Right cardiac atrium (tissue), 5 donors: ENCODE data around the gene GPR18. TPM values are rescaled to one million over a fixed set of nuclear protein-coding genes. Genes with fewer than 3 reads are reported as not detected.
"Not testable (repeated sequence)": the region's sequence is repeated elsewhere in the genome, so short reads cannot be mapped to it uniquely, and the experiment has no call there.

Experiments
- ATAC-seq, 2 donors: fragments of 200-7000 bp; cut with Tn5 transposase; one replicate each; pipeline versions ENCODE4 v1.8.0 to v1.9.1; 2020; ENCODE audit warnings: moderate library complexity in 2 of 2, mild to moderate bottlenecking in 1 of 2
- DNase-seq, 3 donors: peaks; one replicate each; pipeline ENCODE4 v3.0.0-alpha.2; 2020
- H3K27ac ChIP-seq: one replicate; pipeline ENCODE4 v1.5.1; 2013; ENCODE audit warnings: mild to moderate bottlenecking, low read length, control low read depth, moderate library complexity
- H3K27me3 ChIP-seq: one replicate; pipeline ENCODE4 v1.6.1; 2013; ENCODE audit not compliant: control insufficient read depth, insufficient read depth
- H3K4me1 ChIP-seq: one replicate; pipeline ENCODE4 v1.6.1; 2013; ENCODE audit warnings: low read length; ENCODE audit not compliant: control insufficient read depth, insufficient read depth
- H3K4me3 ChIP-seq: one replicate; pipeline ENCODE4 v1.5.1; 2013; ENCODE audit warnings: low read length, control low read depth
- H3K9me3 ChIP-seq: one replicate; pipeline ENCODE4 v1.6.1; 2013; ENCODE audit warnings: low read length; ENCODE audit not compliant: control insufficient read depth
- WGBS: extraction: QIAGEN DNeasy Blood & Tissue Kit; methylation state at CpG from one replicate; pipeline ENCODE4 v1.1.7; 2013; 5-methylcytosine and 5-hydroxymethylcytosine counted together
- intact Hi-C, 4 donors: fragments of 100-400 bp; cut with DNase I; formaldehyde crosslinking; loops; one replicate each; pipeline versions ENCODE4 v1.11.0 to v1.14.0; 2022 to 2023
- polyA plus RNA-seq: library from polyadenylated mRNA; stranded (reverse); fragments of 200-250 nt; gene quantifications from one replicate; pipeline ENCODE4 v1.2.3, GENCODE V29; 2013
- total RNA-seq, 4 donors: library from RNA; stranded (reverse); fragmentation: NEBNext Ultra II Directional; extraction: Animal tissue kit (Norgen Biotek cat#: 25700); gene quantifications; one replicate each; pipeline ENCODE4 v1.2.1, GENCODE V29; 2021
- donor health status: healthy with polysubstance abuse.
- donor health status: DM: no; HTN: yes; CAD: no.
- donor health status: DM: no; HTN: no; CAD: no.
- donor health status: DM: no; HTN: yes; CAD: no; lungs with severe emphysema.
- donor health status: DM: yes; HTN: yes; CAD: no.

Gene GPR18
- total and polyA plus RNA-seq, 5 donors, result 0.21 to 0.37 TPM; not detected in 3

DNA sequence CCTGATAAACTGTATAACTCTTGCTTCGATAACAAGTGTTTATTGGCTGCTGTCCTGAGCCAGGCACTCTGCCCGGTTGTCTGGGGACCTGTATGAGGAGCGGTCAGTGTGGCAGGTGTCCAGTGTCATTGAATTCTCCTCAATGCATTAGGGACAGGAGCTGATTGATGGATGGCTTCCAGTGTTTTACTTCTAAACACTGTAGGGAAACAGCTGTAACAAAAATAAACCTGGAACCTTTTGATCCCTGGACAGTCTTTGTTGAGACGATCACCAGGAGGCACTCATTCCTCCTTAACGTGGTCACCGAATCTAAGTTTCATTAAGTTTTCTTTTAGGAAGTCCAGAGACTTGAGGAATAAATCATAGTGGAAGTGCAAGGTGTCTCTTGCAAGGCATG, 39.6 kb downstream of the GPR18 start:
- WGBS, result 17% methylated on average over 6 of the region's 6 CpGs
- intact Hi-C loops, result no loop called here
- peak; percentile 75 to 86 for ATAC-seq

DNA sequence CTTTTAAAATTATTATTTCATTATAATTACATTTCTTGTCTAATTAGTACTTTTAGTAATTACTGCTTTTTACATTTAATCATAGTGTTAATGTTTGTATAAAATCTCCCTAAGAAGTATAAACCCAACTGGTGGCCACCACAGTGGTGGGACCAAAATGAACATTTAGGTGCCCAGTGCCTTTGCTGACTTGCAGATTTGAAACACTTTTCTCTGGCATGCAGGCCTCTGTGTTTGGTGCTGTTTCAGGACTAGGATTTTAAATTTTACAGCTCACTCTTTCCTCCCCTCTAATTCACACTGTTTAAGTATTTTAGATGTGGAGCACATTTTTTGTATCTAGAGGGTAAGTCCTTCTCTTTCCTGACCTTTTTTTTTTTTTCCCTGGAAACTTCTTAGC, 40.1 kb downstream of the GPR18 start:
- Histone ChIP-seq H3K27ac (peak overlapping the region; percentile 76), H3K4me3 (no peak overlapping the region), H3K27me3 (no peaks in the 10 kb centered on the region), H3K9me3 (no peaks in the 10 kb centered on the region), H3K4me1 (peaks cover 18% of the 10 kb centered on the region)
- ATAC-seq (peak; percentile 8 to 19), DNase-seq (no peak)
- intact Hi-C loops, result no loop called here

More for the DNA sequence above, 39.6 kb downstream of the GPR18 start:
- H3K27ac ChIP-seq, result peak overlapping the region; percentile 15
- peak; percentile 63 to 90 (median 86) for DNase-seq
- H3K4me3 ChIP-seq, result no peak overlapping the region
- no peaks in the 10 kb centered on the region for H3K27me3 ChIP-seq
- H3K4me1 ChIP-seq, result peaks cover 18% of the 10 kb centered on the region
- no peaks in the 10 kb centered on the region for H3K9me3 ChIP-seq

DNA sequence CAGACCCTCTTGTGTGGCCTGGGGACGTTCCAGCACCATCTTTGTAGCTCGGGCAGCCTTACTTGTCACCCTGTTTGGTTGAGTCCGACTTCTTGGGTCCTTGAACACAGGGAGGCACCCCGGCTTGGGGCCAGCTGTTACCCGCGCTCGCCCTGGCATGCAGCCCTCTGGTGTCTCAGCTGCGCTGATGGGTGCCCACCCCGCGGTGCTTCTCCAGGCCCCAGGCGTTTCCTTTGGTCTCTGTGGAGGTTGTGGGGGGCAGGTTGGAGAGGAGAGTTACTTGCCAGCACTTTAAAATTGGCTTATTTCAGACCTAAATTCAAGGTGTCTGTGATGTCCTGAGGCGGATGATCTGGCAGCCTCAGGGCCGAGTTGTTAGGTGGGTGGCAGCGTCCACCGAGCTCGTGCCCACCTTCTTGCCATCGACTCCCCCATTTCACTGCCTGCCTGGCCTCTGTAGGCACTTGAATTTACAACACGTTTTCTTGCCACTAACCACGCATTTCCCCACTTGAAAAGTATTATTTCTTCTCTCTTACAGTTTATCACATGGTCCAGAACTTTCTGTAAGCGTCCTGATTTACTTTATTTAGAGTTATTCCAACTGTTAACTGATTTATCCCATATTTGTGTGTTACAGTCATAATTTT, 40.6 kb downstream of the GPR18 start:
- Histone ChIP-seq H3K4me1 (peaks cover 18% of the 10 kb centered on the region), H3K4me3 (no peak overlapping the region), H3K9me3 (no peaks in the 10 kb centered on the region), H3K27ac (no peak overlapping the region), H3K27me3 (no peaks in the 10 kb centered on the region)
- DNase-seq (peak in 2 of 3 donors; percentile 51 to 62), ATAC-seq (peak; percentile 28 to 47)
- intact Hi-C loops, result no loop called here
- 68% methylated on average over 20 of the region's 20 CpGs for WGBS

DNA sequence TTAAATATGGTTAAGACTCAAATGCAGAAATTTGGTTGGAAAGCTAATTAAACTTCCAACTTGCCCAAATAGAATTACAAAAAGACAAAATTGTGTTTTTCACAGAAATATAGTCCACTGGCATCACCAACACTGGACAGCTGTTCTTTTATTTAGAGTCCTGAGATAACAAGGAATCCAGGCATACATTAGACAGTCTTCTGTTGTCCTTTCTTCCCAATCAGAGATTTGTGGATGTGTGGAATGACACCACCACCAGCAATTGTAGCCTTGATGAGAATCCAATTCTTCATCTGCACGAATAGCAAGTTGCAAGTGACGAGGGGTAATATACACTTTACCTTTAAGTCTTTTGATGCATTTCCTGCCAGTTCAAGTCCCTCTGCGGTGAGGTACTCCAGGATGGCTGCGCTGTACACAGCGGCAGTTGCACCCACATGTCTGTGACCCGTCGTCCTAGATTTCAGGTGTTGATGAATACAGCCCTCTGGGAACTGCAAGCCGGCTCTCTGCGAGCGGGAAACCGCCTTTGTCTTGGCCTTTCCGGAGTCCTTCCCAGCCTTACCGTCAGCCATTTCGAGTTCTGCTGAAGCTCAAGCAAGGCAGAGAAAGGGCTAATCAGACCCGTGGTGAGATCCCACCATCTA, 42.9 kb downstream of the GPR18 start:
- DNase-seq (no peak), ATAC-seq (peak in 1 of 2 donors; percentile 33)
- no peak overlapping the region for H3K4me3 ChIP-seq
- WGBS, result 74% methylated on average over 15 of the region's 15 CpGs
- H3K4me1 ChIP-seq, result peaks cover 14% of the 10 kb centered on the region
- no peaks in the 10 kb centered on the region for H3K9me3 ChIP-seq
- peak overlapping the region; percentile 3 for H3K27ac ChIP-seq
- intact Hi-C loops, result no loop called here
- H3K27me3 ChIP-seq, result no peaks in the 10 kb centered on the region

DNA sequence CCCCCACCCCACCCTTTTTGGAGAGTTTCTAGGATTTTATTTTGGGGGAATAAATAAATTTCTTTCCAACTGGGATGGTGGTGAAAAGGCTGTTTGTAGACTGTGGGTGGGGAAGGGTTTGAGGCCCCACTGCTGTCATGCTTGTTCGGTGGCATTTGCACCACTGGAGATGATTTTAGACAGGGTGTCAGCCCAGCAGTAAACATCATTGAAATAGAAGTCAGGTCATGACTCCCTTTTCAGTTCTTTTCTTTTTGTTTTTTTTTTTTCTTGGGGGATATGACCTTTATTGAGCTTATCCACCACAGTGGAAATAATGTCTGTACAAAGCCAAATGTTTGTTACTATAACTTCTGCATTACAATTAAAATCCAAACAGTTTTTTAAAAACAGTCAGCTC, 43.4 kb downstream of the GPR18 start:
- DNase-seq (no peak), ATAC-seq (no peak)
- H3K27ac ChIP-seq, result no peak overlapping the region
- WGBS, result 59% methylated on average over 1 of the region's 1 CpG
- H3K9me3 ChIP-seq, result no peaks in the 10 kb centered on the region
- no peak overlapping the region for H3K4me3 ChIP-seq
- peaks cover 14% of the 10 kb centered on the region for H3K4me1 ChIP-seq
- no peaks in the 10 kb centered on the region for H3K27me3 ChIP-seq
- intact Hi-C loops, result no loop called here

DNA sequence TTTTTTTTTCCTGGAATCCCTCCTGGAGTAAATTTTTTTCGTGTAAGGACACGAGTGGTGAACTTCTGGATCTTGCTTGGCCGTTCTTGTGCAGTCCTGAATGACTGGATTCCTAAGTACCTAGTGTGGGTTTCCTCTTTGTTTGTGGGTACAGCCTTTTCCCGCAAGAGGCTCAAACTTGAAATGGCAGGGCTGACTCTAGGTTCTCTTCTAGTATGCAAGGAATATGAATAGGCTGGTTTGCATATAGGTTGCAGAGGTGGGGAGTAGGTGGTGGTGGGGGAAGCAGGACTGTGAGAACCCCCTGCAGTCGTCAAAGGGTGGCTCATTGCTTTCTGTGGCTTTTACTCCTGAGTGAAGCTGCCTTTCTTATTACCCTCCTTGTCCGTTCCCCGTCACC, 43.9 kb downstream of the GPR18 start:
- no peak for ATAC-seq
- Histone ChIP-seq H3K27ac (no peak overlapping the region), H3K27me3 (no peaks in the 10 kb centered on the region), H3K4me3 (no peak overlapping the region), H3K9me3 (no peaks in the 10 kb centered on the region), H3K4me1 (peaks cover 14% of the 10 kb centered on the region)
- 79% methylated on average over 7 of the region's 7 CpGs for WGBS
- DNase-seq, result no peak
- intact Hi-C loops, result no loop called here

DNA sequence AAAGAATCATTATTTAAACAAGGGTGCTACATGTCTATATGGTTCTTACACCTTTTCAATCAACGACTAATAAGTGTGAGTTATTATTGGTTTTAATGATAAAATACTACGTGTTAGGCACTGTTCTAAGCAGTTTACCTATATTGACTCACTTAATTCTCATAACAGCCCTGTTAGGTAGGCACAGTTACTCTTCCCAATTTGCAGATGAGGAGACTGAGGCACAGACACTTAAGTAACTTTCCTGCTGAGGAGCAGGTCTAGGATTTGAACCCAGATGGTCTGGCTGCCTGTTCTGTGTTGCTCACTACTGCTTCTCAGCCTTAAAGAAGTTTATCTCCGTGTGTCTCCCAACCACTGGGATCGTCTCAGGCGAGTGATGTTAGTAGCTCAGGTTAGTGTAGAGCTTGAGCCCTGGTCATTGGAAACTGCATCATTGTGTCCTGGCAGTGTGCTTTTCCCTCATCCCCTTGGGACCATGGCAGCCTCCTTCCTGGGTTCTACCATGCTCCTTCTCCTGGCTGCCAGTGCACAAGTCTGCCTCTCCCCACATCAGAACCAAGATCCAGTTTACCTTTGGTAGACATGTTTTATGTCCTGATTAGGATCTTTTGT, 46.7 kb downstream of the GPR18 start:
- no peak for DNase-seq

DNA sequence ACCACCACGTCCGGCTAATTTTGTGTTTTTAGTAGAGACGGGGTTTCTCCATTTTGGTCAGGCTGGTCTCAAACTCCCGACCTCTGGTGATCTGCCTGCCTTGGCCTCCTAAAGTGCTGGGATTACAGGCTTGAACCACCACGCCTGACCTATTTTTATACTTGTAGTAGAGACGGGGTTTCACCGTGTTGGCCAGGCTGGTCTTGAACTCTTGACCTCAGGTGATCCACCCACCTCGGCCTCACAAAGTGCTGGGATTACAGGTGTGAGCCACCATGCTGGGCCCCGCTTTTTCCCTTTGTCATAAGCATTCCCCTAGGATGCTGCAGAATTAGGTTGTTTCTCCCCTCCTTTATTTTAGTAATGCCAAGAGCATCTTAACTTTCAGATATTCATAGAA, 47.6 kb downstream of the GPR18 start:
- H3K4me3 ChIP-seq, DNase-seq, H3K4me1 ChIP-seq, H3K27ac ChIP-seq, H3K27me3 ChIP-seq, ATAC-seq, intact Hi-C loops, H3K9me3 ChIP-seq: not testable (repeated sequence)
- WGBS, result 89% methylated on average over 9 of the region's 9 CpGs

More for the DNA sequence above, 46.7 kb downstream of the GPR18 start:
- Histone ChIP-seq H3K27ac (no peak overlapping the region), H3K4me1 (peaks cover 6% of the 10 kb centered on the region), H3K9me3 (no peaks in the 10 kb centered on the region), H3K27me3 (no peaks in the 10 kb centered on the region), H3K4me3 (no peak overlapping the region)
- intact Hi-C loops, result no loop called here
- no peak for ATAC-seq
- 96% methylated on average over 5 of the region's 5 CpGs for WGBS

DNA sequence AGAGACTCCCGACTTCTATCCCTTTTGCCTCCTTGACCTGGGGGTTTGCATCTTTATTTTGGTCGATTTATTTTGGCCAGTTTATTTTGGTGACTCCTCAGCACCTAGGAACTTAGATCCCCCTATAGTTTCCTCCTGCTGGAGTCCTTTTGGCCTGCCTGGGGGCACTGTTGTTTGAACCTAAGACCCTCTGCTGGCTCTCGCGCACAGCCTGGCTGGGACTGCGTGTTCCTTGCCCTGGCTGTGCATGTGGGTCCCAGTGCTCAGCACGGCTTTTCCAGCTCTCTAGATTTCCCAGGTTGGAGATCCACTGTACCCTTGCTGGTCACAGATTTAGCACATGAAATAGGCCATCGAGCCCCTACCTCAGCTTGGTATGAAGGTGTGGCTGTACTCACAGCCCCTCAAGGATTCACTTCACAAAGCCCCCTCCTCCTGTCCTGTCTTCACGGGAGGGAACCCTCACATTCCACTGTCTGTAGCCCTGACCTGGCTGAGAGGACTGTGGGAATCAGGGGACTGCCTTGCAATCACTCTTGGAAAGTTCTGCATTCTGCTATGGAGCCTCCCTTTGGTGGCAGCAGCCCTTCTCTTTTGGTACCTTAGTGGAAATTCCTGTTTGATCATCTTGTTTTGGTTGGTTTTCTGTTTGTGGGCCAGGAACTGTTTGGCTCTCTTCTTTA, 49.2 kb downstream of the GPR18 start:
- peaks cover 7% of the 10 kb centered on the region for H3K4me1 ChIP-seq
- WGBS, result 78% methylated on average over 8 of the region's 8 CpGs
- no peak overlapping the region for H3K4me3 ChIP-seq
- peak in 1 of 2 donors; percentile 8 for ATAC-seq
- intact Hi-C loops, result no loop called here
- no peak overlapping the region for H3K27ac ChIP-seq
- H3K9me3 ChIP-seq, result no peaks in the 10 kb centered on the region
- H3K27me3 ChIP-seq, result no peaks in the 10 kb centered on the region
- no peak for DNase-seq

DNA sequence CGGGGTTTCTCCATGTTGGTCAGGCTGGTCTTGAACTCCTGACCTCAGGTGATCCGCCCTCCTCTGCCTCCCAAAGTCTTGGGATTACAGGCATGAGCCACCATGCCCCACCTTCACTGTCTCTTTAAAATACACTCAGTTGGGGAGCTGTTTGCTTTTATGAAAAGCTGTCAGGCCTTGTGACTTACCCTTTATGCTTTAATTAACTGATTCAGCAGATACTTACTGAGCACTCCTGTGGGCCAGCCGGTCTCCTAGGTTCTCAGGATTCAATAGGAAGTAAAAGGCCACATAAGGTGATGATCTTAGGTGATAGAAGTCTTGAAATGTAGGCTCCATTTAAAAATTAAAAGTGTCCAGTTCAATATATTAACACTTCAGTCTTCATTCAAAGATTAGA, 50.0 kb downstream of the GPR18 start:
- ATAC-seq (no peak), DNase-seq (no peak)
- H3K4me1 ChIP-seq, result peaks cover 7% of the 10 kb centered on the region
- H3K27ac ChIP-seq, result no peak overlapping the region
- WGBS, result 96% methylated on average over 3 of the region's 3 CpGs
- no peaks in the 10 kb centered on the region for H3K27me3 ChIP-seq
- intact Hi-C loops, result no loop called here
- no peak overlapping the region for H3K4me3 ChIP-seq
- no peaks in the 10 kb centered on the region for H3K9me3 ChIP-seq

DNA sequence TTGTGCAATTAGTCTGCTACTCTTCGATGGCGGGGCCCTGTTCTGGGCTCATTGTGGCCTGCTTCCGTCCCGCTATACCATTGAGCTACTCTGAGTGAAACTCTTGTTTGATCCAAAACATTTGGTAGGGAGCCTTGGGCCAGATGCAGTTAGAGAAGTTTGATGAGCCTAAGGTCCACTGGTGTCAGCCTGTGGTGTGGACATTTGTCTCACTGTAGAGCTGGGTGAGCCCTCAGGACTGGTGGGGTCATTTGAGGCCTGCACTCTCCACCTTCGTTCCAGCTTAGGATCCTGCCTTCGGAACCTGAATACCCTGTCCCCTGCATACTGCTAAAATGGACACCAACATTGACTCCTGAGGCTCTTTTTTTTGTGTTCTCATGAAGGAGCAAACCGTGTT, 50.7 kb downstream of the GPR18 start:
- intact Hi-C loops, result no loop called here
- 95% methylated on average over 7 of the region's 7 CpGs for WGBS
- Histone ChIP-seq H3K27me3 (no peaks in the 10 kb centered on the region), H3K4me3 (no peak overlapping the region), H3K9me3 (no peaks in the 10 kb centered on the region), H3K27ac (no peak overlapping the region), H3K4me1 (peaks cover 10% of the 10 kb centered on the region)
- DNase-seq (no peak), ATAC-seq (no peak)
